T-helper 2 cell (primary cell): Measurements from ENCODE around the gene C6orf89.

Source experiments
- DNase-seq, 5 experiments: peaks; one replicate each; pipeline versions ENCODE4 v3.0.0 to v3.0.0-alpha.2; 2012 to 2022

C6orf89 gene

DNA sequence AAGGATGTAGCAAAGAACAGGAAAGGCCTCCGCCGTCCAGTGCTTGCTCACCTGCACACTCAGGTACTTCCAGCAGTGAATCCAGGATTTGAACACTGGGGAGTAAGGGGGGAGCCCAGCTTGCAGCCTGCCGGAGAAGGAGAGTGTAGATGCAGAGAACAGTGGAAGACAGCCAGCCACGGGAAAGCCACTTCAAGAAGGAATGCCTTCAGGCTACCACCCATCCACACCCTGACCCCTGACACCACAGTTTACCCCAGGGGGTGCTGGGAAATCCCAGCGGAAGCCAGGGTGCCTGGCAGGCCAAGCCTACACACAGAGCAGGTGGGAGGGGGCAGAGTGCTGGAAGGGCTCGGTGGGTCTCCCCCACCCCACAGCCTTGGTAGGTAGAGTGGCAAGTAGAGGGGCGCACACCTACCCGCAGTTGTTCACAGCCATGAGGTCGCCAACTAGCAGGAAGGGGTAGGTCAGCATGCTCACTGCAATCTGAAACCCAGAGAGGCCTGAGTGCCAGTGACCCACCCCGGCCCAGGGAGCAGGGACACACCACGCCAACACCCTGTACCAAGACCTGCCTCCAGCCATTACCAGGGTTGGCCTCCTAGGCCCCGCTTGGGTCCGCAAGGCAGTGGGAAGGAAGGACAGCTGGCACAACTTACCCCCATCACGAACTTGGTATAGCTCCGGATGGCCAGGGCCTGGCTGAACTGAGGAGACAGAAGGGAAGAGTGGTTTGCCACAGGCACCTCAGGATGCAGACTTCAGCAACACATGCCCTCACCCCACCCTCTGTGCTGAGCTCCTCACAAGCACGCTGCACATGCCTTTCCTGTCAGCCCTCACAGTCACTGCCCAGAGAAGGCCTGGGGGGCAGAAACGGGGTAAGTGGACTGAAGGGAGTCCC lies 84.5 kb downstream of the C6orf89 start:
- DNase-seq, result no peak

DNA sequence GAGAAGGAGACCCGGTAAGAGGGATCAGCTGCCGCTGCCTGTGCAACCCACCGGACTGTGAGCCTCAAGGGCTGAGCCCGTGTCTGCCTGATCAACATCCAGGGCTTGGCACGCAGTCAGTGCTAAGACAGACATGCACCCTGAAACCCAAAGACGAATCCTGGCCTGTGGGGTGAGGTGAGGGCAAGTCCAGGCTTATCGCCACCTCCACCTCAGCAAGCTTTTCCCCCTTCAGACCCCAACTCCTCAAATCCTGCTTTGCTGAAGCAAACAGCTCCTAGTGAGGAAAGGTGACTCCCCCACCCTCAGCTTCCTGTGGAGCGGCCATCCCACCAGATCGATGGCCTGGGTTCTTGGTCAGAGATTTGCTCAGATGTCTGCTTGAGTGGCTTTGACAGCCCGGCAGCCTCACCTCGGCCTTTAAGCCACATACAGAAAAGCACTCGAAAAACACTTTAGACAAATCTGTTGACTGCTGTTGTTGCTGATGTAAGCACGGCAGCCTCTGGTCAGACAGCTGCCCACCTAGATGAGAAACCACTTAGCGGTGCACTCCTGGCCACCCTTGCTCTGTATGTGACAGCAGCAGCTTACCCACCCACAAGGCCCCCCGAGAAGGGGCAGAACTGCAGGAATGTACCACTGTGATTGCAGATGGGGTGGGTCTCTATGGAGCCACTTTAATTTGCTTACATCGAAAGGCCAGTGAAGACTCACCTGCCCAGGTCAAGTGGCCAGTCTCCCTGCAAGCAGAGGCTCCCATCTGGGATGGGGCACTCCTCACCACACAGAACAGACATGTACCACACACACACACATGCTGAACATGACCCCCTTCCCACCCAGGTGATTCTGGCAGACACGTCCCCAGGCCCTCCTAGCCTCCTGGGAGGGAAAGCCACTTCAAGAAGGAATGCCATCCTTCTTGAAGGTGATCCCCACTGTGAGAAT lies 85.4 kb downstream of the C6orf89 start:
- DNase-seq, result no peak

DNA sequence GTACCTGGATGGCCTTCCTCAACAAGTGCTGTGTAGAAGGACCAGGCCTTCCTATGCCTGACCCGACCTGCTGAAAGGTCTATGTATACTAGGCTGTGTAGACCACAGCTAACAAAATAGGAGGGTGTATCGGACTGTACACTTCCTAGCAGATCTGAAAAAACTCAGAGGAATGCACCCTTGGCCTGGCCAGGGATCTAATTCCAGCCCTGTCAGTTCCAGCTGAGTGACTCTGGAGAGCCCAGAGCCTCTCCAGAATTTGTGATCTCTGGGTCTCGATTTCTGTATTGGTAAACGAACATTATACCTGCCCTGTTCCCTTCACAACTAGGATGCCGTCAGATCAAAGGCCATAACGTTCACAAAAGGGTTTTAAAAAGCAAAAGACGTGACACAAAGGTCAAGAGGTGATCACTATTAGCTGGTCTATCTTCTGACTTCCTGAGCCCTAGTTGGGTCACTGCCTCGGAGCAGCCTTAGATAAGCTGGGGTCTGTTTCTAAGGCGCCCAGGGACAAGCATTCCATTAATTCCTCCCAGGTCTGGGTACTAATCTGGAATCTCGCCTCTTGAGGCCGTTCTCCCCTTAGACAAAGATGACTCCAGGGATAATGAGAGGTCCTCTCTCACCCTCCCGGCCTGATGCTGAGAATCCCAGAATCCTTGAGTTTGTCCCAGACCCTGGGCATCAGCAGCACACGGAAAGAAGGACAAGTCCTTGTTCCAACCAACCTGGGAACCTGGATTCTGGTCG lies 86.3 kb downstream of the C6orf89 start:
- no peak for DNase-seq

DNA sequence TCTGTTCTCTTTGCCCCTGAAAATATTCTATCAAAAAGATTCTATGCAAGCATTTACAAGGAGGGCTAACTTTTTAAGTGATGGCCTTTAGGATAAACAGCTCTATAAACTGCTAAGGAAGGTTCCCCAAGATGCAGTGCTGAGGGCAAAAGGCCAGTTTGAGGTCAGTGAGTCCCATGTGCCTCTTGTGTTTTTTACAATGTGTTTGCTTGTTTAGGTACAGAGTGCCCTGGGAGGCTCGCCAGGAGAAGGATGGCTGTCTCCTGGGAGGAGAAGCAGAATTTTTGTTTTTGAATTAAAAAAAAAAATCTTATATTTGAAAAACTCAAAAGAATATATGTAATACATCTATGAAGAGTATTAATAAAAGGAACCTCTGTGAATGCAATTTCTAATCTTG lies 87.4 kb downstream of the C6orf89 start:
- no peak for DNase-seq

DNA sequence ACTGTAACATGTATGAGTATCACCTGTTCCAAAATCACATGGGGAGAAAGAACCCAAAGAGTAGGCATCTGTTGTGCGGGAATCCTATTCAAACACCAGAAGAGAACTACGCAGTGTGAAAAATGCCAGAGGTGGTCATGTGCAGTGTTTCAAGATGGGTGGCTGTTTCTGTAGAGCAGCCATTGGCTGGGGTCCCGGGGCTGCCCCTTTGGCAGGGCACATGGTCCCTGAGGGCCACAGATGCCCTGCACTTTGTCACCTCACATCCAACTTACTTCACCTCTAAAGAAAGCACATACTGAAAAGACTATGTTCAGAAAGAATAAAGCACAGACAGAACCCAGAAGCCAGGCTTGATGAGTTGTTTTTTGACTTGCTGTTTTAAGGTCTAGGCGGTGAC lies 87.9 kb downstream of the C6orf89 start:
- DNase-seq, result no peak

DNA sequence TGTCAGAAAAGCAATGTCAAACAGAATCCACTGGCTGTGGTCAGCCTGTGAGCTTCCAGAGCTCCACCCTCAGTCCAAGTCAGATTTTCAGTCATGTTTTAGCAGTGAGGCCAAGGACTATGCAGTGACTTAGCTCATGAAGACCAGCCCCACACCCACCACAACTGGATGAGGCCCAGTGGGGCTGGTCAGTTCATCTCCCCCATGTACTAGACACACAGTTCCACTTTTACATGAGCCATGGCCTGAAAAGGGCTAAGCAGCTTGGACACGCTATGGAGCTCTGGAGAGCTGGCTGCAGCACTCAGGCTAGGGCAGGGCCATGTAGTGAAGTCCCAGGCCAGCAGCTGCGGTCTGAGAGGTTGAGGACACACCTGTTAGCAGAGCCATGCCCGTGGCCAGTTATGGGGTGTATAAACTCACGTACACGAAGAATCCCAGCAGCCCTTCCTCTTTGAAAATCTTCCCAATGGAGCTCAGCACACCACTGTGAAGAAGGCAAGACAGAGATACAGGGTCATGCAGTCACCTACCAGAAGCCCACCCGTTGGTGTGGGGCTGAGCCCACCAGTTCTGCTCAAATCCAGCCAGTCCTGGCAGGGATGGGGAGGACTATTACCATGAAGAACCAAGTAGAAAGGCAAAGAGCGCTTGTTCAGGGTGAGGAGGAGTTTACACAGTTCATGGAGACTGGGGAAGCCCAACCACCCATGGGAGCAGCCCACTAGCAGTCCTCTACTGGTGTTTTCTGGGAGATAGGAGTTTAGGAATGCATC lies 89.7 kb downstream of the C6orf89 start:
- DNase-seq, result no peak

DNA sequence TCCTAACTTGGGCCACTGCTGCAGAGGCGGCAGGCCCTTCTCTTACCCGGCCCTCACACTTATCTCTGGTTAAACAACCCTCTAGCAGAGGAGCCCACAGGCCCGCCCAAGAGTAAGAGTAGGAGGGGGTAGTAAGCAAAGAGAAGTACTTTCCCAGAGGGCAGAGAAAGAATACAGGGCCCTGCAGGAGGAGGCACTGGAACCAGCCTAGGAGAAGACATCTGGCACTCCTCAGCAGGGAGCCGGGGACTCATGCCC lies 90.2 kb downstream of the C6orf89 start:
- no peak for DNase-seq

DNA sequence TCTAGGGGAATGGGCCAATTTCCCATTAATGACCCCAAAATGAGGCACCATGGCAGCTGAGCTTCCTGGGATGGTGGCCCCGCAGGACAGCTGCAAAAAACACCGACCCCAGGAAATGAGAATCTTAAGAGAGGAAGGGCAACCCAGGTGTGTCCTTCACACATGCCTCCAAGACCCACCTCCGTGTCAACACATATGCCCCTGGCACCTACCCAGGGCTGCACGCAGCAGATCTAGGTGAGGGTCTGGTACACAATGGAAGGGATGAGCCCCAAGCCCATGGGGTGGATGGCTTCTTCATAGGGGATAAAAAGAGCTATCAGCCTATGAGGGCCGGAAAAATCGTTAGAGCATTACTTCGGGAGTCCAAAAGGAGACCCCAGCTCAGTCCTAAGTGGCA lies 90.8 kb downstream of the C6orf89 start:
- no peak for DNase-seq

DNA sequence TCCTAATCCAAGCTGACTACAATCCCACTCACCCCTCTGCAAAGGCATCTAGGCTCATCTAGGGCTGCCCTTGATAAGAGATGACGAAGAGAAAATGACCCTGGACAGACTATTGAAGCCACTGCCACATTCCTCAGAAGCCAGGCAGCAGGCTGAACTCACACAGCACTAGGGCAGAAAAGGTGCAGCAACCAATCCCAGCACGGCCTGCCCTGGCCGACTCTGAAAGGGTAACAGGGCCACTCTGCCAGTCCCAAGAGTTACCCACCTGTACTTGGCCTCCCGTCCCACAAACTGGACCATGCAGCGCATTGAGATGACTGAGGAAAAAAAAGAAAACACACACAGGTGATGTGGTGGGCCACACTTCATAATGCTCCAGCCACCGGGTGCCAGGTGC lies 91.2 kb downstream of the C6orf89 start:
- no peak for DNase-seq

DNA sequence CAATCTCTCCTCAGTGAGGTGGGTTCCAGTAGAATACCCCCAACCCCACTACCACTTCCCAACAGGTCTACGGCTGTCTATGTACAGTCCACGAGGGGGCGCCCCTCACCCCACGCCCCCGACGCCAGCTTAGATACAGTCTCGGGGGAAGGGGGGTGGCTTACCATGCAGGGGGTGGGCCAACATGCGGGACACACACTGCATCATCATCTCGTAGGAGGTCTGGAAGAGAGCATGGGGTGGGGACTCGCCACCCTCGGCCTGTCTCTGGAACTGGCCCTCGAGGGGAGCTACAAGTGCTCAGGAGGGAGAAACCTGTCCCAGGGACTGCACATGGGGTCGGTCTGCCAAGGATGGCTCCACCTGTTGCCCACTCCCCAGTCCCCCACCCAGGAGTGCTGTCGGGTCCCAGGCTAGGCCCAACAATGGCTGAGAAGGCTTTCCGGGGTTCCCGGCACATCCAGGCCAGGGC lies 91.8 kb downstream of the C6orf89 start:
- DNase-seq, result peak in 2 of 5 experiments; percentile 24 to 41
